H1 (cell line): ENCODE measurements around the gene ITGB2. TPM values are rescaled to one million over a fixed set of nuclear protein-coding genes. Genes with fewer than 3 reads are reported as not detected.

Experiments used
- ASH2L ChIP-seq: fragments of 200-600, 300-600 bp; sonication (generic); IDR thresholded peaks from one replicate; pipeline ENCODE4 v1.7.1; 2017; ENCODE audit warnings: low read length
- CEBPB ChIP-seq: IDR thresholded peaks from 2 replicates; pipeline ENCODE4 v1.6.1; 2012; ENCODE audit warnings: low read depth, low read length
- CHD1 ChIP-seq: IDR thresholded peaks from 2 replicates; pipeline ENCODE4 v1.6.1; 2012; ENCODE audit warnings: low read depth, low read length, improper control_type of control experiment
- FOSL1 ChIP-seq: IDR thresholded peaks from 2 replicates; pipeline ENCODE4 v1.6.1; 2011; ENCODE audit warnings: mild to moderate bottlenecking, low read depth, low read length, moderate library complexity; ENCODE audit not compliant: insufficient read depth
- HDAC6 ChIP-seq: IDR thresholded peaks from one replicate; pipeline ENCODE4 v1.7.1; 2012; ENCODE audit warnings: low read depth, mild to moderate bottlenecking, inconsistent platforms, low read length, moderate library complexity
- PHF8 ChIP-seq: fragments of 200-600 bp; sonication (generic); conservative IDR thresholded peaks from 2 replicates; pipeline ENCODE4 v1.7.1; 2012; ENCODE audit warnings: low read depth, mild to moderate bottlenecking, inconsistent platforms, low read length, moderate library complexity
- RBBP5 ChIP-seq: IDR thresholded peaks from 2 replicates; pipeline ENCODE4 v1.7.1; 2012; ENCODE audit warnings: low read depth, mild to moderate bottlenecking, inconsistent platforms, low read length, moderate library complexity, borderline replicate concordance
- RFX5 ChIP-seq: IDR thresholded peaks from 2 replicates; pipeline ENCODE4 v1.6.1; 2011; ENCODE audit warnings: low read depth, low read length, improper control_type of control experiment, borderline replicate concordance
- SP1 ChIP-seq: IDR thresholded peaks from 2 replicates; pipeline ENCODE4 v1.6.1; 2011; ENCODE audit warnings: low read depth, low read length
- TBP ChIP-seq: IDR thresholded peaks from 2 replicates; pipeline ENCODE4 v1.6.1; 2011; ENCODE audit warnings: low read depth, low read length, improper control_type of control experiment
- YY1 ChIP-seq: IDR thresholded peaks from 2 replicates; pipeline ENCODE4 v1.6.1; 2011; ENCODE audit warnings: low read depth, mild to moderate bottlenecking, low read length
- polyA plus RNA-seq, 7 experiments: library from polyadenylated mRNA; depleted of rRNA in 3 of 7; stranded (reverse) in 5 of 7; unstranded in 2 of 7; fragments of >200 nt in 5 of 7; fragments of 200-250 nt in 2 of 7; gene quantifications; 1 replicate in 5 of 7; 2 replicates in 1 of 7; 4 replicates in 1 of 7; pipeline versions ENCODE4 v1.2.1 to v1.2.3, GENCODE V29; 2011 to 2013; ENCODE audit warnings: missing spikeins in 2 of 7, mixed read lengths in 2 of 7
- total RNA-seq: library from RNA; stranded (reverse); fragmentation: NEBNext Ultra II Directional; extraction: Animal tissue kit (Norgen Biotek cat#: 25700); gene quantifications from 2 replicates; pipeline ENCODE4 v1.2.1, GENCODE V29; 2021
- TF ChIP-seq, protein P1 (sequence below), 3 experiments: IDR thresholded peaks; 1 replicate in 2 of 3; 2 replicates in 1 of 3; pipeline versions ENCODE4 v1.5.1 to v1.6.1; 2011; ENCODE audit warnings: low read length in 3 of 3, mild to moderate bottlenecking in 3 of 3, inconsistent platforms in 2 of 3, low read depth in 1 of 3, moderate library complexity in 1 of 3; ENCODE audit not compliant: insufficient read depth in 1 of 3; ENCODE audit errors: control extremely low read depth in 1 of 3

Gene ITGB2
- total and polyA plus RNA-seq, 2 of the 8 experiments (the other 6 are each of a cell fraction or from before 2014, with no cell fraction given), result 0.24 to 0.63 TPM

- TF ChIP-seq, protein P1, sequence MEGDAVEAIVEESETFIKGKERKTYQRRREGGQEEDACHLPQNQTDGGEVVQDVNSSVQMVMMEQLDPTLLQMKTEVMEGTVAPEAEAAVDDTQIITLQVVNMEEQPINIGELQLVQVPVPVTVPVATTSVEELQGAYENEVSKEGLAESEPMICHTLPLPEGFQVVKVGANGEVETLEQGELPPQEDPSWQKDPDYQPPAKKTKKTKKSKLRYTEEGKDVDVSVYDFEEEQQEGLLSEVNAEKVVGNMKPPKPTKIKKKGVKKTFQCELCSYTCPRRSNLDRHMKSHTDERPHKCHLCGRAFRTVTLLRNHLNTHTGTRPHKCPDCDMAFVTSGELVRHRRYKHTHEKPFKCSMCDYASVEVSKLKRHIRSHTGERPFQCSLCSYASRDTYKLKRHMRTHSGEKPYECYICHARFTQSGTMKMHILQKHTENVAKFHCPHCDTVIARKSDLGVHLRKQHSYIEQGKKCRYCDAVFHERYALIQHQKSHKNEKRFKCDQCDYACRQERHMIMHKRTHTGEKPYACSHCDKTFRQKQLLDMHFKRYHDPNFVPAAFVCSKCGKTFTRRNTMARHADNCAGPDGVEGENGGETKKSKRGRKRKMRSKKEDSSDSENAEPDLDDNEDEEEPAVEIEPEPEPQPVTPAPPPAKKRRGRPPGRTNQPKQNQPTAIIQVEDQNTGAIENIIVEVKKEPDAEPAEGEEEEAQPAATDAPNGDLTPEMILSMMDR (IDR thresholded peaks at IDR 0.05; ENCODE audit: control extremely low read depth in 1 of 3, insufficient read depth in 1 of 3, low read depth in 1 of 3, low read length in 3 of 3), result no peak
- TF ChIP-seq RFX5, result no peak
- no peak for TF ChIP-seq CEBPB
- no peak for TF ChIP-seq TBP
- TF ChIP-seq HDAC6, result no peak
- no peak for TF ChIP-seq FOSL1
- TF ChIP-seq PHF8, result no peak
- no peak for TF ChIP-seq RBBP5
- TF ChIP-seq SP1, result no peak
- no peak for TF ChIP-seq CHD1
- TF ChIP-seq YY1, result no peak
- no peak for TF ChIP-seq ASH2L
Observed at GRCh38 chr21:44938772-44939531, 18.3 kb upstream of the ITGB2 start (continued).
